K562 (cell line): ENCODE data around the gene AP4S1. TPM values are rescaled to one million over a fixed set of nuclear protein-coding genes. Genes with fewer than 3 reads are reported as not detected.

Experiments
- ARID2 ChIP-seq: fragments of 450-650 bp; IDR thresholded peaks from 2 replicates; pipeline ENCODE4 v1.6.1; 2017; ENCODE audit warnings: antibody characterized with exemption, mild to moderate bottlenecking
- ARNT ChIP-seq, 2 experiments: fragments of 450-650 bp; IDR thresholded peaks; 2 replicates each; pipeline ENCODE4 v1.6.1; 2016; ENCODE audit warnings: mild to moderate bottlenecking in 1 of 2
- BCOR ChIP-seq: fragments of 450-650 bp; IDR thresholded peaks from 2 replicates; pipeline ENCODE4 v1.6.1; 2016
- CBFA2T3 ChIP-seq: fragments of 450-650 bp; IDR thresholded peaks from 2 replicates; pipeline ENCODE4 v1.6.1; 2017
- EGR1 ChIP-seq: fragments of 450-650 bp; conservative IDR thresholded peaks from 2 replicates; pipeline ENCODE4 v1.6.1; 2017; ENCODE audit warnings: mild to moderate bottlenecking
- HDAC1 ChIP-seq, 2 experiments: fragments of 450-650 bp; IDR thresholded peaks; 2 replicates each; pipeline ENCODE4 v1.6.1; 2016 to 2017; ENCODE audit warnings: inconsistent platforms in 1 of 2, mild to moderate bottlenecking in 1 of 2, moderate library complexity in 1 of 2
- NBN ChIP-seq: fragments of 450-650 bp; IDR thresholded peaks from 2 replicates; pipeline ENCODE4 v1.6.1; 2016; ENCODE audit warnings: low read depth, mild to moderate bottlenecking
- NFE2 ChIP-seq: IDR thresholded peaks from 2 replicates; pipeline ENCODE4 v1.6.1; 2014; ENCODE audit warnings: antibody characterized with exemption, low read depth
- TFAP4 ChIP-seq: sonication (generic); formaldehyde crosslinking; IDR thresholded peaks from 2 replicates; pipeline ENCODE4 v1.8.0; 2022; ENCODE audit warnings: missing genetic modification reagents, mild to moderate bottlenecking, moderate library complexity, borderline replicate concordance
- ZBTB33 ChIP-seq: sonication (generic); formaldehyde crosslinking; IDR thresholded peaks from 2 replicates; pipeline ENCODE4 v1.8.1; 2023; ENCODE audit warnings: mild to moderate bottlenecking, missing genetic modification reagents
- ZNF384 ChIP-seq: IDR thresholded peaks from 2 replicates; pipeline ENCODE4 v1.6.1; 2012; ENCODE audit warnings: low read depth, low read length, improper control_type of control experiment
- polyA plus RNA-seq, 8 experiments: library from polyadenylated mRNA; depleted of rRNA in 4 of 8; stranded (reverse) in 5 of 8; unstranded in 3 of 8; fragments of >200 nt; fragmentation: Nextera tagmentation in 2 of 8; fragmentation: Illumina TruSeq in 1 of 8; extraction: Ambion mirVana in 2 of 8; extraction: Trizol in 1 of 8; gene quantifications; 2 replicates each; pipeline versions ENCODE4 v1.2.1 to v1.2.3, GENCODE V29; 2011 to 2014; ENCODE audit warnings: inconsistent platforms in 1 of 8, missing spikeins in 1 of 8
- total RNA-seq, 7 experiments: library from RNA; depleted of rRNA in 6 of 7; stranded (reverse); fragments of >200 nt in 6 of 7; fragmentation: Illumina TruSeq in 2 of 7; extraction: Trizol in 2 of 7; gene quantifications; 2 replicates each; pipeline versions ENCODE4 v1.2.1 to v1.2.3, GENCODE V29; 2011 to 2021; ENCODE audit warnings: low replicate concordance in 1 of 7

AP4S1 gene
- total and polyA plus RNA-seq, 9 of the 15 experiments (the other 6 are each of a cell fraction or from before 2014, with no cell fraction given) = 3.7 to 7.8 (median 5.9) TPM

GRCh38 chr14:30980106-30980704, 45.2 kb upstream of the AP4S1 start (continued):
- TF ChIP-seq TFAP4 (CRISPR knock-in tag) (peak; percentile 79; the same call in 1 of the 2 replicates), ZBTB33 (CRISPR knock-in tag) (peak; percentile 71; the same call in 1 of the 2 replicates), EGR1 (peak; percentile 43; the same call in 1 of the 2 replicates), CBFA2T3 (0 out of 2 replicates have a peak, but pooled peaks have one; percentile 4), ZNF384 (peak; percentile 42; the same call in 1 of the 2 replicates), ARNT (IDR thresholded peaks at IDR 0.05) (0 out of 4 replicates have a peak, but pooled peaks of 1 of the 2 experiments have one; percentile 45), BCOR (0 out of 2 replicates have a peak, but pooled peaks have one; percentile 20), HDAC1 (IDR thresholded peaks at IDR 0.05) (0 out of 4 replicates have a peak, but pooled peaks of 1 of the 2 experiments have one; percentile 15), NBN (0 out of 2 replicates have a peak, but pooled peaks have one; percentile 45), NFE2 (peak; percentile 61; the same call in 1 of the 2 replicates), ARID2 (0 out of 2 replicates have a peak, but pooled peaks have one; percentile 31)
